ENCODE results near the gene IL36RN. TPM values are rescaled to one million over a fixed set of nuclear protein-coding genes. Genes with fewer than 3 reads are reported as not detected.
A peak's percentile ranks its signal among the peaks of the same experiment; 100 is the strongest.

The IL36RN gene
- polyA plus RNA-seq, result not detected

DNA sequence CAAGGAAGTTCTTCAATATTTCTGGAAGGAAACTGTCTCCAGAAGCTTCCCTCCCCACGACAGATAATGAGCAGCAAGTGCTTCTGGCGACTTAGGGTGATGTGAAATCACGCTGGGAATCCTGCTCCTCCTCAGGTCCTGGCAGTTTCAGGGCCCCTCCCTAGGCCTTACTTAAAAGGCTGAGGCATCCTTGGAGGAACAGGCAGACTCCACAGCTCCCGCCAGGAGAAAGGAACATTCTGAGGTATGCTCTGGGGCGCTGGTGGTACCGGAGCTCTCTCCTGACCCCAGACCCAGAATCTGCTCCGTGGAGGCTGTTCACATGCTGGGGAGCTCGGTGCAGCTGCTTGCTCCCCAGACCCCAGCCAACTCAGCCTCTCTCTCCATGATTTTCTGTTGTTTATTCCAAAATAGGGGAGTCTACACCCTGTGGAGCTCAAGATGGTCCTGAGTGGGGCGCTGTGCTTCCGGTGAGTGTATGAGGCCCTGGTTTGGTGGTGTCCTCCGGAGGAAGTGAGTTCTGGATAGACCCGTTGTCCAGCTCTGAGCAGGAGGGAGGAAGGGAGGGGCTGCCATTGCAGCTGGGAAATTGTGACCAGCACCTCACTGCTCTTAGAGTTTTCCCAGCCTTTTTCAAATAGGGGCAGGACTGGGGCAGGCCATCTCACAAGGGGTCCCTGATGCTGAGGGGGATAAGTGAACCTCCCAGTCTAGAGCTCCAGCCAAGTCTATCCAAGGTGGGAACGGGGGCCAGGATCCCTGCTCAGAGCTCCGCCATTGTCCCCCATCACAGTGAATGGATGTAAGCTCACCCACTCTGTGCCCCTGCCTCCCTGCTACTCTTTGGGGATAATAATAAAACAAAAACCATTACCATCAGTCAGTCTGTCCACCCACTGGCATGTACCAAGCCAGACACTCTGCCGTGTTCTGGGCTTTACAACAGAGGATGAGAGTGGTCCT lies at the start of gene IL36RN:
Gene IL36RN (plus strand): TSS at position 201 of the 963 bp plus-strand sequence. CDS start 241 bp downstream, at position 442.
- no peak for DNase-seq
- H3K27ac Mint-ChIP-seq, result no peak within 1 kb of the TSS
- peaks cover 0 to 6% (median 0%) of the 10 kb centered on the region in 6 donors for H3K9me3 Mint-ChIP-seq
- peaks cover 0 to 10% (median 6%) of the 10 kb centered on the region in 3 donors for H3K27me3 Mint-ChIP-seq (ENCODE audit: low read depth in 3 of 3)
- H3K4me3 Mint-ChIP-seq, result no peak within 1 kb of the TSS
- H3K36me3 Mint-ChIP-seq, result no peaks in the 10 kb centered on the region
- no peaks in the 10 kb centered on the region for H3K4me1 Mint-ChIP-seq

- no peaks in the 10 kb centered on the region for H3K36me3 Mint-ChIP-seq
- DNase-seq, result no peak
- peaks cover 0 to 7% (median 1%) of the 10 kb centered on the region in 3 donors for H3K27me3 Mint-ChIP-seq (ENCODE audit: low read depth in 3 of 3)
- no peak overlapping the region for H3K4me3 Mint-ChIP-seq
- no peaks in the 10 kb centered on the region for H3K4me1 Mint-ChIP-seq
- no peaks in the 10 kb centered on the region for H3K9me3 Mint-ChIP-seq
- H3K27ac Mint-ChIP-seq, result no peak overlapping the region
Observed at GRCh38 chr2:113009622-113010021, 49.4 kb upstream of the IL36RN start.

GRCh38 chr2:113010088-113010487 lies 48.9 kb upstream of the IL36RN start:
- DNase-seq, result no peak
- Mint-ChIP-seq H3K9me3 (no peaks in the 10 kb centered on the region), H3K36me3 (no peaks in the 10 kb centered on the region), H3K4me1 (no peaks in the 10 kb centered on the region), H3K27me3 (ENCODE audit: low read depth in 3 of 3) (peaks cover 0 to 11% (median 1%) of the 10 kb centered on the region in 3 donors), H3K27ac (no peak overlapping the region), H3K4me3 (no peak overlapping the region)

GRCh38 chr2:113011108-113011507 lies 47.9 kb upstream of the IL36RN start:
- no peaks in the 10 kb centered on the region for H3K9me3 Mint-ChIP-seq
- H3K27ac Mint-ChIP-seq, result peak overlapping the region in 1 of 6 donors; percentile 47
- no peaks in the 10 kb centered on the region for H3K4me1 Mint-ChIP-seq
- peaks cover 0 to 12% (median 0%) of the 10 kb centered on the region in 3 donors for H3K27me3 Mint-ChIP-seq (ENCODE audit: low read depth in 3 of 3)
- DNase-seq, result no peak
- no peaks in the 10 kb centered on the region for H3K36me3 Mint-ChIP-seq
- H3K4me3 Mint-ChIP-seq, result no peak overlapping the region

DNA sequence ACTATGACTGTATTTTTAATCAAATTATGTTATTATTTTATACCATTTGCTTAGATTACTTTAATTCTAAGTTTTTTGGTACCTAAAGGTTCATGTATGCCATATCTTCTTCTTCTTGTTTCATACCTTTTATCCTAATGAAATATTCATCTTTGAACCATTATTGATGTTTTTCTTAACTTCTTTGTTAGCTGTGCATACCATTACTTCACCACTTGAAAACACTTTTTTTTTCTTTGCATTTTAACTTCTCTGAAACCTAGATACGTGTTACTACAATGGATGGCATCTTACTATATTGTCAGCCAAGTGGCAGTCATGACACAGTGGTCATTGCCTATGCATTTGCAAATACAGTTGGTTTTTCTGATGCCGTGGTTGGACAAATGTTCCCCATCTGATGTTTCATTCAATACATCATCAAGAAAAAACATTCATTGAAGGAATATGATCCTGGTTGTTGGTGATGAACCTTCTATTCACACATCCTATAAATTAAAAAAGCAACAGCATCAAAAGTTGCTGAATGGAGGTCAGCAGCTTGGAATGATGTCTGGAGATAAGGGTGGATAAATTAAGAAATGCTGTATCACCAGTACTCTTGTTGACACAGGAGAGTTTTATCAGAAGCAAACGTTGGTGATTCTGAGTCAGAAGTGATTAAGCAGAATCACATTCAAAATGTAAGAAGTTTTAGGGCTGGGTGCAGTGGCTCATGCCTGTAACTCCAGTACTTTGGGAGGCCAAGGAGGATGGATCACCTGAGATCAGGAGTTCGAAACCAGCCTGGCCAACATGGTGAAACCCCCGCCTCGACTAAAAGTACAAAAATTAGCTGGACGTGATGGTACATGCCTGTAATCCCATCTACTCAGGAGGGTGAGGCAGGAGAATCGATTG lies 46.3 kb upstream of the IL36RN start:
- H3K9me3 Mint-ChIP-seq, result peaks cover 0 to 3% (median 0%) of the 10 kb centered on the region in 6 donors
- DNase-seq, result no peak
- H3K27me3 Mint-ChIP-seq (ENCODE audit: low read depth in 3 of 3), result peaks cover 0 to 18% (median 5%) of the 10 kb centered on the region in 3 donors
- no peaks in the 10 kb centered on the region for H3K36me3 Mint-ChIP-seq
- H3K4me1 Mint-ChIP-seq, result no peaks in the 10 kb centered on the region
- H3K27ac Mint-ChIP-seq, result no peak overlapping the region
- no peak overlapping the region for H3K4me3 Mint-ChIP-seq

GRCh38 chr2:113013336-113013661 lies 45.7 kb upstream of the IL36RN start:
- no peaks in the 10 kb centered on the region for H3K4me1 Mint-ChIP-seq
- no peak overlapping the region for H3K4me3 Mint-ChIP-seq
- H3K27ac Mint-ChIP-seq, result no peak overlapping the region
- peaks cover under 1 to 20% (median 7%) of the 10 kb centered on the region in 3 donors for H3K27me3 Mint-ChIP-seq (ENCODE audit: low read depth in 3 of 3)
- no peak for DNase-seq
- H3K36me3 Mint-ChIP-seq, result no peaks in the 10 kb centered on the region
- H3K9me3 Mint-ChIP-seq, result peaks cover 0 to 3% (median 0%) of the 10 kb centered on the region in 6 donors

DNA sequence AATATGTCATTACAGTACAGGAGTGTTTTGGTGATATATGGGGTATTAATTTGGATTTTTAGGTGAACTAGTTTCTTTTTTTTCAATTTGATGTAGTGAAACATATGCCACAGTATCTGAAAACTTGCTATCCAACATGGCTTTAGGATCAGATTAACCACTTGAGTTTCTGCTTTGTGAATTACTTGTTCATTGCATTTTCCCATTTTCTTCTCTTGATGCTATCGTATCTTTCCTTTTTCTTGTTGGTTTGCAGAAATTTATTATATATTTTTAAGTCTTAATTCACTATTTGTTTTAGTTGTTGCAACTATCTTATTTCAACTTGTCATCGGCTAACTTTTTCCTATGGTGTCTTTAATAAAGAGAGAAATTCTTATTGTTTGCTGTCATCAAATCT lies 44.9 kb upstream of the IL36RN start:
- no peak overlapping the region for H3K27ac Mint-ChIP-seq
- H3K27me3 Mint-ChIP-seq (ENCODE audit: low read depth in 3 of 3), result peaks cover 6 to 20% (median 7%) of the 10 kb centered on the region in 3 donors
- H3K9me3 Mint-ChIP-seq, result peaks cover 0 to 4% (median 2%) of the 10 kb centered on the region in 6 donors
- no peaks in the 10 kb centered on the region for H3K36me3 Mint-ChIP-seq
- H3K4me1 Mint-ChIP-seq, result no peaks in the 10 kb centered on the region
- no peak overlapping the region for H3K4me3 Mint-ChIP-seq
- DNase-seq, result no peak

DNA sequence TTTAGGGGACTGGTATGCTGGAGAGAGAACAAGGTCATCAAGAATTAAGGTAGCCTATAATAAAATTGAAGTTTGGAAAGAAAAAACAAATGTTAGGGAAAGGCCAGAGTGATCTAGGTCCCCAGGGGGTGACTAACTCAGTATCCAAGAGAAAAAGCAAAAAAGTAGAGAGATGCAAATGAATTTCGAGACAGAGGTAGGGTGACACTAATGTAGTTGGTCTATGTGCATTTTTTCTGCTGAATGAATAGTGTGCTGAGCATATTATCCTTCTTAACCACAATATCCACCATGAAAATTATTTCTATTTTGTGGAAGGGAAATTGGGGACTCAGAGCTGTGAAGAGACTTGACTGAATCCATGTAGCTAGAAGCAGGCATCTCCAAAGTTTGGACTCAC lies 44.0 kb upstream of the IL36RN start:
- Mint-ChIP-seq H3K9me3 (peaks cover 0 to 7% (median 2%) of the 10 kb centered on the region in 6 donors), H3K27me3 (ENCODE audit: low read depth in 3 of 3) (peaks cover 6 to 20% (median 9%) of the 10 kb centered on the region in 3 donors), H3K27ac (no peak overlapping the region), H3K36me3 (no peaks in the 10 kb centered on the region), H3K4me3 (no peak overlapping the region), H3K4me1 (no peaks in the 10 kb centered on the region)
- DNase-seq, result no peak

DNA sequence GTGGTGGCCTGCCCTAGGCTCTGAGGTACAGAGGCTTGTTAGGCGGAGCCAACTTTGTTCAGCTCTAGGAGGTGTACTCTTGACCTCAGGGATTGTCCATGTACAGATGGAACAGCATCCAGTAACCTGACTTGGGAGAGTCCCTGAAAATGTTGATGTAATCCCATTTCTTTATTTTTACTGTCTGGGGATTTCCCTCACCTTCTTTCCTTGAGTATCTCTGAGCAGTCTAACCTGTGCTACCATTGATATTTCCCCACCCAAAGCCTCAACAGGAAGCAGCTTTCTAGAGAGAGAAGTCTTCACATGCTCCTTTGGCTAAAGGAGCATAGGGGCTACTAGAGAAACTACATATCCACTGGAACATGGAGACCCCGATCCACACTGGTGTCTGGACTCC lies 43.3 kb upstream of the IL36RN start:
- Mint-ChIP-seq H3K36me3 (no peaks in the 10 kb centered on the region), H3K4me3 (no peak overlapping the region), H3K4me1 (no peaks in the 10 kb centered on the region), H3K27ac (no peak overlapping the region), H3K27me3 (ENCODE audit: low read depth in 3 of 3) (peaks cover 6 to 20% (median 9%) of the 10 kb centered on the region in 3 donors), H3K9me3 (peaks cover 0 to 7% (median 2%) of the 10 kb centered on the region in 6 donors)
- DNase-seq, result no peak

GRCh38 chr2:113018509-113018908 lies 40.5 kb upstream of the IL36RN start:
- peaks cover 6 to 16% (median 9%) of the 10 kb centered on the region in 3 donors for H3K27me3 Mint-ChIP-seq (ENCODE audit: low read depth in 3 of 3)

GRCh38 chr2:113021312-113021711 lies 37.7 kb upstream of the IL36RN start:
- Mint-ChIP-seq H3K4me1 (no peaks in the 10 kb centered on the region), H3K36me3 (no peaks in the 10 kb centered on the region), H3K27me3 (ENCODE audit: low read depth in 3 of 3) (peaks cover 6 to 12% (median 8%) of the 10 kb centered on the region in 3 donors), H3K4me3 (no peak overlapping the region), H3K9me3 (peaks cover 0 to 7% (median 2%) of the 10 kb centered on the region in 6 donors), H3K27ac (no peak overlapping the region)
- no peak for DNase-seq

More at GRCh38 chr2:113018509-113018908, 40.5 kb upstream of the IL36RN start:
- H3K9me3 Mint-ChIP-seq, result peaks cover 0 to 7% (median 2%) of the 10 kb centered on the region in 6 donors
- no peaks in the 10 kb centered on the region for H3K4me1 Mint-ChIP-seq
- H3K4me3 Mint-ChIP-seq, result no peak overlapping the region
- H3K27ac Mint-ChIP-seq, result no peak overlapping the region
- H3K36me3 Mint-ChIP-seq, result no peaks in the 10 kb centered on the region
- DNase-seq, result no peak

- Mint-ChIP-seq H3K36me3 (no peaks in the 10 kb centered on the region), H3K4me3 (no peak overlapping the region), H3K4me1 (no peaks in the 10 kb centered on the region), H3K27me3 (ENCODE audit: low read depth in 3 of 3) (peaks cover 0 to 11% (median 6%) of the 10 kb centered on the region in 3 donors), H3K9me3 (peaks cover 0 to 2% (median 0%) of the 10 kb centered on the region in 6 donors), H3K27ac (no peak overlapping the region)
- no peak for DNase-seq
Observed at GRCh38 chr2:113024764-113025163, 34.2 kb upstream of the IL36RN start.

DNA sequence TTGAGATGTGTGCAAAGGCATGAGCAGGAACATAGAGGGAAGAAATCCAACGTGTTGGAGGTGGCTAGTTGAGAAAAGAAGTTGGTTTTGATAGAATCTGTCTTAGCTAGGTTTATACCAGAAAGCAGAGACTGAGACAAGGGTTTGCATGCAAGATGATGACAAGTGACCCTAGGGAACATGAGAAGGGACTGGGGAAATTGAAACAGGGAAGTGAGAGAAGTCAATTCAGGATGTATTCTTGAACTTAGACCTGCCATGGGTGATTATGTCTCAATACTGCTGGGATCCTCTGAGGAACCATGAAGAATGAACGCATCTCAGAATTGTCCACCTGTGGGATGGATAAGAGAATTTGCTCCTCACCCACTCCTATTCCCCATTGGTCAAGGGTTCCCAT lies 33.3 kb upstream of the IL36RN start:
- Mint-ChIP-seq H3K27me3 (ENCODE audit: low read depth in 3 of 3) (peaks cover 0 to 15% (median 9%) of the 10 kb centered on the region in 3 donors), H3K4me3 (no peak overlapping the region), H3K9me3 (no peaks in the 10 kb centered on the region), H3K27ac (no peak overlapping the region), H3K4me1 (no peaks in the 10 kb centered on the region), H3K36me3 (no peaks in the 10 kb centered on the region)
- no peak for DNase-seq

DNA sequence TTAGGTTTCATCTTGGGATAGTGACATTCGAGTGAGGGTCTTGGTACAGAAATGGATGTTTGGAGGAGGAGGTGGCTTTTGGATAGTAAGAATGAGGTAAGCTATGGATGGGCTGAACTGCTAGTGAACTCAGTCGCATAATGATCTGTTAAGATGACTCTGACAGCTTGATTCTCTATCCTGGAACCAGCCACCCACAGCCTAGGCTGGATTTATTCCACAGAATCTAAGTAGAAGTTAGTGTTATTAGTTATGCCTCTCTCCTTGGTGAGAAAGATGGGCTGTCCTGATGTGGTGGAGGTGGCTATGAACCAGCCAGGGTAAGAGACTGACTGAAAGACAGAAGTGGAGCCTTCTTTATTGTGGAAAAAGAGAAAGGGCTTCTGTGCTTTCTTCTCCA lies 31.3 kb upstream of the IL36RN start:
- Mint-ChIP-seq H3K9me3 (no peaks in the 10 kb centered on the region), H3K27me3 (ENCODE audit: low read depth in 3 of 3) (peaks cover 0 to 19% (median 9%) of the 10 kb centered on the region in 3 donors), H3K4me3 (no peak overlapping the region), H3K36me3 (no peaks in the 10 kb centered on the region), H3K27ac (no peak overlapping the region), H3K4me1 (no peaks in the 10 kb centered on the region)
- no peak for DNase-seq
